NB4 (cell line): Measurements from ENCODE around the gene NDUFC2.
A peak's percentile ranks its signal among the peaks of the same experiment; 100 is the strongest.

Source experiments
- DNase-seq: peaks from one replicate; pipeline ENCODE4 v3.0.0; 2010; ENCODE audit warnings: low read depth
- H3K4me3 ChIP-seq: one replicate; pipeline ENCODE4 v1.5.1; 2011; ENCODE audit warnings: mild to moderate bottlenecking, low read depth, low read length, moderate library complexity
- MAX ChIP-seq: IDR thresholded peaks from 2 replicates; pipeline ENCODE4 v1.6.1; 2011; ENCODE audit warnings: low read depth, low read length
- MYC ChIP-seq: IDR thresholded peaks from 2 replicates; pipeline ENCODE4 v1.6.1; 2011; ENCODE audit warnings: low read depth, low read length
- POLR2A ChIP-seq: IDR thresholded peaks from 2 replicates; pipeline ENCODE4 v1.6.1; 2011; ENCODE audit warnings: mild to moderate bottlenecking; ENCODE audit not compliant: insufficient read length; ENCODE audit errors: extremely low read depth
- TF ChIP-seq, protein P1 (sequence below): IDR thresholded peaks from one replicate; pipeline ENCODE4 v1.5.1; 2012; ENCODE audit warnings: low read depth, low read length

Gene NDUFC2

GRCh38 chr11:78066471-78066870, 13.2 kb downstream of the NDUFC2 start:
- DNase-seq, result peak; percentile 72
- no peak for TF ChIP-seq MAX
- TF ChIP-seq POLR2A, result no peak
- TF ChIP-seq, protein P1, sequence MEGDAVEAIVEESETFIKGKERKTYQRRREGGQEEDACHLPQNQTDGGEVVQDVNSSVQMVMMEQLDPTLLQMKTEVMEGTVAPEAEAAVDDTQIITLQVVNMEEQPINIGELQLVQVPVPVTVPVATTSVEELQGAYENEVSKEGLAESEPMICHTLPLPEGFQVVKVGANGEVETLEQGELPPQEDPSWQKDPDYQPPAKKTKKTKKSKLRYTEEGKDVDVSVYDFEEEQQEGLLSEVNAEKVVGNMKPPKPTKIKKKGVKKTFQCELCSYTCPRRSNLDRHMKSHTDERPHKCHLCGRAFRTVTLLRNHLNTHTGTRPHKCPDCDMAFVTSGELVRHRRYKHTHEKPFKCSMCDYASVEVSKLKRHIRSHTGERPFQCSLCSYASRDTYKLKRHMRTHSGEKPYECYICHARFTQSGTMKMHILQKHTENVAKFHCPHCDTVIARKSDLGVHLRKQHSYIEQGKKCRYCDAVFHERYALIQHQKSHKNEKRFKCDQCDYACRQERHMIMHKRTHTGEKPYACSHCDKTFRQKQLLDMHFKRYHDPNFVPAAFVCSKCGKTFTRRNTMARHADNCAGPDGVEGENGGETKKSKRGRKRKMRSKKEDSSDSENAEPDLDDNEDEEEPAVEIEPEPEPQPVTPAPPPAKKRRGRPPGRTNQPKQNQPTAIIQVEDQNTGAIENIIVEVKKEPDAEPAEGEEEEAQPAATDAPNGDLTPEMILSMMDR, result no peak
- no peak for TF ChIP-seq MYC
- H3K4me3 ChIP-seq, result no peak overlapping the region

DNA sequence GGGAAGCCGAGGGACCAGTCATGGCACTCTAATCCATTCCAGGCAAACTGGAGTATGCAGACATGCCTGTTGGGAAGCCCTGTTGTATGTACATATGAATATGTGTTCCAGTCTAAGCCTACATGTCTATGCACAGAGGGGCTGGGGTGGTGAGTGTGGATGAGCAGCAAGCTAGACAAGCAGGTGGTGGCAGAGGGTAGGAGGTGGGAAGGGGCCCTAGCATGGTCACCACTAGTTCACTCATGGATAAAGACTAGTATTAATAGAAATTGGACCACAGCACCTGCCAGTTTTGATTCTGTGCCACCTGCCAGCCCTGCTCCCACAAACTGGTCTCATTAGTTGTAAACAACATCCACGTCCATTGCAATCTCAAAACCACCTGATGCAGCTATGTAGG, 14.5 kb downstream of the NDUFC2 start:
- TF ChIP-seq MAX, result no peak
- TF ChIP-seq, protein P1, result no peak
- no peak for TF ChIP-seq POLR2A
- no peak for TF ChIP-seq MYC

GRCh38 chr11:78063440-78064181, 16.1 kb downstream of the NDUFC2 start, which contains the start of gene THRSP:
Gene THRSP, plus strand, starts transcription at chr11:78063861. Its CDS starts 21 bp downstream, at chr11:78063882.
- TF ChIP-seq, protein P1, result no peak
- TF ChIP-seq MYC (no peak), MAX (no peak), POLR2A (no peak)
- H3K4me3 ChIP-seq, result no peak within 1 kb of the TSS
- no peak for DNase-seq

More for the DNA sequence above, 14.5 kb downstream of the NDUFC2 start:
- no peak for DNase-seq
- no peak overlapping the region for H3K4me3 ChIP-seq

- TF ChIP-seq, protein P1, result no peak
- TF ChIP-seq MAX, result no peak
- TF ChIP-seq POLR2A, result no peak
- no peak for TF ChIP-seq MYC
- H3K4me3 ChIP-seq, result no peak overlapping the region
These were observed 17.0 kb downstream of the NDUFC2 start for GRCh38 chr11:78062671-78063070.

DNA sequence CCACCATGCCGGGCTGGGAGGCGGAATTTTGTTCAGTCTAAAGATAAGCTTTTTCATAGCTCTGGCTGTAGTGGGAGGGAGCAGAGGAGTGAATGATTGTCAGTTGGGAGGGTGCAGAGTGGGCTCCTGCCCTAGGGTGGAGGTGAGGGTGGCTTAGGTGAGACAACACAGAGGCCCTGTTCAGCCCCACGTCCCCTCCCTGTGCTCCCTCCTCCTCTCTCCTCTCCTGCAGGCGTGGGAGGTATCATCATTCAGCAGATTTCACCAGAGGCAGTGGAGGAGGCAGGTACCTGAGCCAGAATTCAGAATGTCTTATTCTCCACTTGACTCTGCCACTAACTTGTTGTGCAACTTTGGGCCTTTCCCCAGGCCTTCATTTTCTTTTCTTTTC, 17.7 kb downstream of the NDUFC2 start:
- TF ChIP-seq POLR2A, result no peak
- no peak for TF ChIP-seq MAX
- TF ChIP-seq, protein P1, result no peak
- no peak for TF ChIP-seq MYC
- no peak for DNase-seq
- H3K4me3 ChIP-seq, result no peak overlapping the region

More at GRCh38 chr11:78062671-78063070, 17.0 kb downstream of the NDUFC2 start:
- DNase-seq, result no peak
